ENCODE results near the gene TECTB.

TECTB gene

GRCh38 chr10:112258407-112258806, 24.8 kb upstream of the TECTB start:
- no peak for ATAC-seq (ENCODE audit: low read depth)
- TF ChIP-seq CTCF (IDR thresholded peaks at IDR 0.05; ENCODE audit: poor library complexity, severe bottlenecking) = no peak
- Histone ChIP-seq H3K27ac (ENCODE audit: poor library complexity, severe bottlenecking) (no peak overlapping the region), H3K36me3 (ENCODE audit: low read depth) (no peaks in the 10 kb centered on the region), H3K27me3 (ENCODE audit: insufficient read depth, poor library complexity, severe bottlenecking) (no peaks in the 10 kb centered on the region), H3K4me3 (ENCODE audit: severe bottlenecking) (no peak overlapping the region), H3K9me3 (ENCODE audit: severe bottlenecking) (no peaks in the 10 kb centered on the region), H3K4me1 (ENCODE audit: insufficient read depth, poor library complexity, severe bottlenecking) (no peaks in the 10 kb centered on the region)
- no peak for DNase-seq (ENCODE audit: low spot score)

GRCh38 chr10:112259688-112260087, 23.5 kb upstream of the TECTB start:
- Histone ChIP-seq H3K27me3 (ENCODE audit: insufficient read depth, poor library complexity, severe bottlenecking) (no peaks in the 10 kb centered on the region), H3K4me3 (ENCODE audit: severe bottlenecking) (no peak overlapping the region), H3K27ac (ENCODE audit: poor library complexity, severe bottlenecking) (no peak overlapping the region), H3K36me3 (ENCODE audit: low read depth) (no peaks in the 10 kb centered on the region), H3K4me1 (ENCODE audit: insufficient read depth, poor library complexity, severe bottlenecking) (no peaks in the 10 kb centered on the region), H3K9me3 (ENCODE audit: severe bottlenecking) (no peaks in the 10 kb centered on the region)
- no peak for TF ChIP-seq CTCF (IDR thresholded peaks at IDR 0.05; ENCODE audit: poor library complexity, severe bottlenecking)
- ATAC-seq (ENCODE audit: low read depth) (no peak), DNase-seq (ENCODE audit: low spot score) (no peak)

GRCh38 chr10:112260831-112261230, 22.4 kb upstream of the TECTB start:
- Histone ChIP-seq H3K27ac (ENCODE audit: poor library complexity, severe bottlenecking) (no peak overlapping the region), H3K27me3 (ENCODE audit: insufficient read depth, poor library complexity, severe bottlenecking) (no peaks in the 10 kb centered on the region), H3K4me1 (ENCODE audit: insufficient read depth, poor library complexity, severe bottlenecking) (no peaks in the 10 kb centered on the region), H3K4me3 (ENCODE audit: severe bottlenecking) (no peak overlapping the region), H3K9me3 (ENCODE audit: severe bottlenecking) (no peaks in the 10 kb centered on the region), H3K36me3 (ENCODE audit: low read depth) (no peaks in the 10 kb centered on the region)
- ATAC-seq (ENCODE audit: low read depth) (no peak), DNase-seq (ENCODE audit: low spot score) (no peak)
- no peak for TF ChIP-seq CTCF (IDR thresholded peaks at IDR 0.05; ENCODE audit: poor library complexity, severe bottlenecking)

GRCh38 chr10:112261281-112261822, 21.8 kb upstream of the TECTB start:
- ATAC-seq (ENCODE audit: low read depth) (no peak), DNase-seq (ENCODE audit: low spot score) (no peak)
- H3K27me3 ChIP-seq (ENCODE audit: insufficient read depth, poor library complexity, severe bottlenecking) = no peaks in the 10 kb centered on the region
- no peak for TF ChIP-seq CTCF (IDR thresholded peaks at IDR 0.05; ENCODE audit: poor library complexity, severe bottlenecking)
- no peaks in the 10 kb centered on the region for H3K4me1 ChIP-seq (ENCODE audit: insufficient read depth, poor library complexity, severe bottlenecking)
- H3K27ac ChIP-seq (ENCODE audit: poor library complexity, severe bottlenecking) = no peak overlapping the region
- no peaks in the 10 kb centered on the region for H3K36me3 ChIP-seq (ENCODE audit: low read depth)
- no peaks in the 10 kb centered on the region for H3K9me3 ChIP-seq (ENCODE audit: severe bottlenecking)
- H3K4me3 ChIP-seq (ENCODE audit: severe bottlenecking) = no peak overlapping the region

GRCh38 chr10:112262546-112262945, 20.7 kb upstream of the TECTB start:
- ATAC-seq (ENCODE audit: low read depth) = no peak
- H3K36me3 ChIP-seq (ENCODE audit: low read depth) = no peaks in the 10 kb centered on the region
- no peak overlapping the region for H3K27ac ChIP-seq (ENCODE audit: poor library complexity, severe bottlenecking)
- DNase-seq (ENCODE audit: low spot score) = no peak
- H3K27me3 ChIP-seq (ENCODE audit: insufficient read depth, poor library complexity, severe bottlenecking) = no peaks in the 10 kb centered on the region
- H3K4me3 ChIP-seq (ENCODE audit: severe bottlenecking) = no peak overlapping the region
- H3K4me1 ChIP-seq (ENCODE audit: insufficient read depth, poor library complexity, severe bottlenecking) = no peaks in the 10 kb centered on the region
- no peaks in the 10 kb centered on the region for H3K9me3 ChIP-seq (ENCODE audit: severe bottlenecking)
- TF ChIP-seq CTCF (IDR thresholded peaks at IDR 0.05; ENCODE audit: poor library complexity, severe bottlenecking) = no peak

Data from RWPE2 (cell line).